G401.6 (cell line): ENCODE results near the gene TNFRSF18.
"Not testable (repeated sequence)": the region's sequence is repeated elsewhere in the genome, so short reads cannot be mapped to it uniquely, and the experiment has no call there.

Experiments
- FAIRE-seq: peaks from 2 replicates; lab custom pipeline; 2012; peaks lifted over from hg19 to GRCh38; lab: Jason Lieb, UNC

Gene TNFRSF18

GRCh38 chr1:1177452-1178206 lies 28.8 kb downstream of the TNFRSF18 start:
- FAIRE-seq: no peak

GRCh38 chr1:1176931-1177330 lies 29.5 kb downstream of the TNFRSF18 start:
- no peak for FAIRE-seq

- not testable (repeated sequence) for FAIRE-seq
Observed at GRCh38 chr1:1176063-1176761, 30.2 kb downstream of the TNFRSF18 start.

- FAIRE-seq: no peak
Observed at GRCh38 chr1:1175221-1176062, 30.9 kb downstream of the TNFRSF18 start.

GRCh38 chr1:1173793-1174415 lies 32.5 kb downstream of the TNFRSF18 start, which contains the start of gene TTLL10:
TTLL10 (plus strand) TSS chr1:1173880; CDS start chr1:1179216, 5,336 bp downstream.
- FAIRE-seq: no peak

- FAIRE-seq: no peak
Observed at GRCh38 chr1:1173061-1173792, 33.2 kb downstream of the TNFRSF18 start.

- no peak for FAIRE-seq
Observed at GRCh38 chr1:1171546-1172340, 34.6 kb downstream of the TNFRSF18 start.

GRCh38 chr1:1171161-1171545 lies 35.2 kb downstream of the TNFRSF18 start:
- no peak for FAIRE-seq

- no peak for FAIRE-seq
Observed at GRCh38 chr1:1170215-1171091, 35.9 kb downstream of the TNFRSF18 start.

GRCh38 chr1:1169429-1170214 lies 36.8 kb downstream of the TNFRSF18 start:
- FAIRE-seq: no peak

GRCh38 chr1:1168451-1169411 lies 37.7 kb downstream of the TNFRSF18 start:
- FAIRE-seq: no peak

GRCh38 chr1:1167841-1168450 lies 38.4 kb downstream of the TNFRSF18 start:
- FAIRE-seq: no peak

GRCh38 chr1:1167398-1167821 lies 39.0 kb downstream of the TNFRSF18 start:
- no peak for FAIRE-seq

- FAIRE-seq: no peak
Observed at GRCh38 chr1:1166642-1167397, 39.6 kb downstream of the TNFRSF18 start.

GRCh38 chr1:1165900-1166421 lies 40.4 kb downstream of the TNFRSF18 start:
- no peak for FAIRE-seq

GRCh38 chr1:1165485-1165884 lies 40.9 kb downstream of the TNFRSF18 start:
- FAIRE-seq: no peak
